Sigmoid colon (tissue), 4 donors: Measurements from ENCODE around the gene SUV39H2.

Experiments used
- POLR2A ChIP-seq, 2 donors: fragments of 450-650 bp; IDR thresholded peaks; one replicate each; pipeline ENCODE4 v1.6.1; 2016; ENCODE audit warnings: antibody characterized with exemption in 2 of 2, mild to moderate bottlenecking in 2 of 2, moderate library complexity in 2 of 2
- POLR2AphosphoS5 ChIP-seq, 4 donors: sonication (generic); formaldehyde crosslinking; IDR thresholded peaks; one replicate each; pipeline ENCODE4 v1.6.1; 2017; ENCODE audit warnings: antibody characterized with exemption in 4 of 4
- TF ChIP-seq, protein P1 (sequence below), 4 experiments: fragments of 450-650 bp in 3 of 4; fragments of 200-600 bp in 1 of 4; IDR thresholded peaks; one replicate each; pipeline ENCODE4 v1.5.1; 2016 to 2019; ENCODE audit warnings: antibody characterized with exemption in 4 of 4, mild to moderate bottlenecking in 3 of 4, moderate library complexity in 2 of 4

DNA sequence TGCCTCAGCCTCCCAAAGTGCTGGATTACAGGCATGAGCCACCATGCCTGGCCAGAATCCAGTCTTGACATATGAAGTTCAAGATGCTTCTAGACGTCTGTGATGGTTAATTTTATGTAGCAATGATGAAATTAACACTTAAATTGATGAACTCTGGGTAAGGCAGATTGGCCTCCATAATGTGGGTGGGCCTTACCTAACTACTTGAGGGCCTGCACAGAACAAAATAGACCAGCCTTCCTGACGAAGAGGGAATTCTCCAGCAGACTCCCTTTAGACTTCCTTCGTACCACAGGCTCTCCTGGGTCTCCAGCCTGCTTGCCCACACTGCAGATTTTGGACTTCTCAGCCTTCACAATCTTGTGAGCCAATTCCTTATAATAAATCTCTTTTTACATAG, 45.6 kb upstream of the SUV39H2 start:
- TF ChIP-seq, protein P1, sequence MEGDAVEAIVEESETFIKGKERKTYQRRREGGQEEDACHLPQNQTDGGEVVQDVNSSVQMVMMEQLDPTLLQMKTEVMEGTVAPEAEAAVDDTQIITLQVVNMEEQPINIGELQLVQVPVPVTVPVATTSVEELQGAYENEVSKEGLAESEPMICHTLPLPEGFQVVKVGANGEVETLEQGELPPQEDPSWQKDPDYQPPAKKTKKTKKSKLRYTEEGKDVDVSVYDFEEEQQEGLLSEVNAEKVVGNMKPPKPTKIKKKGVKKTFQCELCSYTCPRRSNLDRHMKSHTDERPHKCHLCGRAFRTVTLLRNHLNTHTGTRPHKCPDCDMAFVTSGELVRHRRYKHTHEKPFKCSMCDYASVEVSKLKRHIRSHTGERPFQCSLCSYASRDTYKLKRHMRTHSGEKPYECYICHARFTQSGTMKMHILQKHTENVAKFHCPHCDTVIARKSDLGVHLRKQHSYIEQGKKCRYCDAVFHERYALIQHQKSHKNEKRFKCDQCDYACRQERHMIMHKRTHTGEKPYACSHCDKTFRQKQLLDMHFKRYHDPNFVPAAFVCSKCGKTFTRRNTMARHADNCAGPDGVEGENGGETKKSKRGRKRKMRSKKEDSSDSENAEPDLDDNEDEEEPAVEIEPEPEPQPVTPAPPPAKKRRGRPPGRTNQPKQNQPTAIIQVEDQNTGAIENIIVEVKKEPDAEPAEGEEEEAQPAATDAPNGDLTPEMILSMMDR (IDR thresholded peaks at IDR 0.05): no peak
- TF ChIP-seq POLR2AphosphoS5 (IDR thresholded peaks at IDR 0.05) (no peak), POLR2A (IDR thresholded peaks at IDR 0.05) (no peak)
